GM19438 (cell line): Measurements from ENCODE around the gene SORBS2.

Source experiments
- ATAC-seq: cut with Tn5 transposase; IDR thresholded peaks from one replicate; pipeline ENCODE4 v1.9.1; 2021; ENCODE audit warnings: low read depth; ENCODE audit not compliant: unreplicated experiment

Gene SORBS2

GRCh38 chr4:185689407-185689806 is 122.6 kb downstream of the SORBS2 start:
- ATAC-seq: no peak

GRCh38 chr4:185685804-185686203 is 126.2 kb downstream of the SORBS2 start:
- no peak for ATAC-seq

- ATAC-seq: no peak
Observed at GRCh38 chr4:185683896-185684295, 128.1 kb downstream of the SORBS2 start.

- ATAC-seq: no peak
Observed at GRCh38 chr4:185683222-185683621, 128.8 kb downstream of the SORBS2 start.

GRCh38 chr4:185682236-185682635 is 129.8 kb downstream of the SORBS2 start:
- no peak for ATAC-seq

- ATAC-seq: no peak
Observed at GRCh38 chr4:185681604-185682003, 130.4 kb downstream of the SORBS2 start.

- ATAC-seq: no peak
Observed at GRCh38 chr4:185680617-185681016, 131.4 kb downstream of the SORBS2 start.

- ATAC-seq: no peak
Observed at GRCh38 chr4:185679523-185679922, 132.5 kb downstream of the SORBS2 start.

GRCh38 chr4:185677637-185678314 is 134.2 kb downstream of the SORBS2 start:
- ATAC-seq: no peak

GRCh38 chr4:185672618-185673017 is 139.4 kb downstream of the SORBS2 start:
- ATAC-seq: no peak

- ATAC-seq: no peak
Observed at GRCh38 chr4:185672151-185672550, 139.8 kb downstream of the SORBS2 start.

GRCh38 chr4:185671496-185671895 is 140.5 kb downstream of the SORBS2 start:
- no peak for ATAC-seq

- ATAC-seq: no peak
Observed at GRCh38 chr4:185671066-185671465, 140.9 kb downstream of the SORBS2 start.

- ATAC-seq: no peak
Observed at GRCh38 chr4:185669288-185669687, 142.7 kb downstream of the SORBS2 start.

- ATAC-seq: no peak
Observed at GRCh38 chr4:185666156-185666555, 145.8 kb downstream of the SORBS2 start.

GRCh38 chr4:185665655-185666054 is 146.3 kb downstream of the SORBS2 start:
- no peak for ATAC-seq

- ATAC-seq: no peak
Observed at GRCh38 chr4:185664481-185664880, 147.5 kb downstream of the SORBS2 start.

- ATAC-seq: no peak
Observed at GRCh38 chr4:185662030-185662778, 149.8 kb downstream of the SORBS2 start.

- no peak for ATAC-seq
Observed at GRCh38 chr4:185660340-185660739, 151.7 kb downstream of the SORBS2 start.

- no peak for ATAC-seq
Observed at GRCh38 chr4:185657699-185658098, 154.3 kb downstream of the SORBS2 start.

GRCh38 chr4:185657183-185657582 is 154.8 kb downstream of the SORBS2 start:
- ATAC-seq: no peak

GRCh38 chr4:185656467-185656931 is 155.5 kb downstream of the SORBS2 start:
- no peak for ATAC-seq
